Stomach (tissue), 9 donors: ENCODE measurements around the gene MT2A. TPM values are rescaled to one million over a fixed set of nuclear protein-coding genes. Genes with fewer than 3 reads are reported as not detected.

ENCODE experiments used
- DNase-seq, 2 donors: peaks; one replicate each; pipeline versions ENCODE4 v3.0.0 to v3.0.0-alpha.2; 2013 to 2019
- H3K27ac ChIP-seq, 5 donors: fragments of 200-600 bp in 4 of 5; sonication (generic) in 4 of 5; one replicate each; pipeline ENCODE4 v1.5.1; 2013 to 2019; ENCODE audit warnings: mild to moderate bottlenecking in 1 of 5, moderate library complexity in 1 of 5
- H3K27me3 ChIP-seq, 3 donors: fragments of 200-600 bp; sonication (generic); one replicate each; pipeline ENCODE4 v1.5.1; 2017 to 2019; ENCODE audit warnings: mixed run types in 1 of 3
- H3K36me3 ChIP-seq, 4 donors: fragments of 200-600 bp; sonication (generic); 1 replicate in 3 of 4; 2 replicates in 1 of 4; pipeline ENCODE4 v1.5.1; 2016 to 2019
- H3K4me1 ChIP-seq, 4 donors: fragments of 200-600 bp; sonication (generic); one replicate each; pipeline ENCODE4 v1.5.1; 2016 to 2019
- H3K4me3 ChIP-seq, 4 donors: fragments of 200-600 bp; sonication (generic) in 3 of 4; one replicate each; pipeline ENCODE4 v1.5.1; 2016 to 2019; ENCODE audit warnings: mild to moderate bottlenecking in 1 of 4
- H3K9me3 ChIP-seq, 4 donors: fragments of 200-600 bp; sonication (generic); one replicate each; pipeline ENCODE4 v1.5.1; 2016 to 2019
- CTCF ChIP-seq, 7 experiments: fragments of 450-650 bp in 4 of 7; fragments of 200-600 bp in 3 of 7; sonication (generic) in 3 of 7; IDR thresholded peaks; one replicate each; pipeline ENCODE4 v1.5.1; 2016 to 2019; ENCODE audit warnings: antibody characterized with exemption in 7 of 7, control low read depth in 2 of 7, mild to moderate bottlenecking in 1 of 7
- EP300 ChIP-seq: sonication (generic); formaldehyde crosslinking; IDR thresholded peaks from one replicate; pipeline ENCODE4 v1.6.1; 2017; ENCODE audit warnings: antibody characterized with exemption
- POLR2A ChIP-seq, 4 donors: fragments of 450-650 bp; IDR thresholded peaks; one replicate each; pipeline ENCODE4 v1.6.1; 2016; ENCODE audit warnings: antibody characterized with exemption in 4 of 4, control low read depth in 2 of 4, mild to moderate bottlenecking in 1 of 4, moderate library complexity in 1 of 4
- POLR2AphosphoS5 ChIP-seq, 3 donors: sonication (generic); formaldehyde crosslinking; IDR thresholded peaks; one replicate each; pipeline ENCODE4 v1.6.1; 2016; ENCODE audit warnings: antibody characterized with exemption in 3 of 3
- WGBS, 5 donors: extraction: QIAGEN DNeasy Blood & Tissue Kit in 3 of 5; methylation state at CpG; one replicate each; pipeline versions ENCODE4 v1.1.5 to v1.1.7; 2013 to 2018; 5-methylcytosine and 5-hydroxymethylcytosine counted together
- intact Hi-C: fragments of 100-400 bp; cut with DNase I; formaldehyde crosslinking; loops from one replicate; pipeline ENCODE4 v1.15.1; 2023; ENCODE audit warnings: low total_unique reads
- polyA plus RNA-seq, 3 donors: library from polyadenylated mRNA; stranded (reverse); fragments of 200-250 nt; gene quantifications; one replicate each; pipeline ENCODE4 v1.2.3, GENCODE V29; 2013
- total RNA-seq, 5 donors: library from RNA; depleted of rRNA; stranded (reverse); fragments of >200 nt; gene quantifications; one replicate each; pipeline versions ENCODE4 v1.1.0 to v1.2.3, GENCODE V29; 2014 to 2016
- donor health status: healthy with polysubstance abuse.
- donor health status: Bipolar disorder and iron deficiency.
- donor health status: healthy.

Gene MT2A
- total and polyA plus RNA-seq, 8 donors, result 38.8 to 1,839 (median 213) TPM

DNA sequence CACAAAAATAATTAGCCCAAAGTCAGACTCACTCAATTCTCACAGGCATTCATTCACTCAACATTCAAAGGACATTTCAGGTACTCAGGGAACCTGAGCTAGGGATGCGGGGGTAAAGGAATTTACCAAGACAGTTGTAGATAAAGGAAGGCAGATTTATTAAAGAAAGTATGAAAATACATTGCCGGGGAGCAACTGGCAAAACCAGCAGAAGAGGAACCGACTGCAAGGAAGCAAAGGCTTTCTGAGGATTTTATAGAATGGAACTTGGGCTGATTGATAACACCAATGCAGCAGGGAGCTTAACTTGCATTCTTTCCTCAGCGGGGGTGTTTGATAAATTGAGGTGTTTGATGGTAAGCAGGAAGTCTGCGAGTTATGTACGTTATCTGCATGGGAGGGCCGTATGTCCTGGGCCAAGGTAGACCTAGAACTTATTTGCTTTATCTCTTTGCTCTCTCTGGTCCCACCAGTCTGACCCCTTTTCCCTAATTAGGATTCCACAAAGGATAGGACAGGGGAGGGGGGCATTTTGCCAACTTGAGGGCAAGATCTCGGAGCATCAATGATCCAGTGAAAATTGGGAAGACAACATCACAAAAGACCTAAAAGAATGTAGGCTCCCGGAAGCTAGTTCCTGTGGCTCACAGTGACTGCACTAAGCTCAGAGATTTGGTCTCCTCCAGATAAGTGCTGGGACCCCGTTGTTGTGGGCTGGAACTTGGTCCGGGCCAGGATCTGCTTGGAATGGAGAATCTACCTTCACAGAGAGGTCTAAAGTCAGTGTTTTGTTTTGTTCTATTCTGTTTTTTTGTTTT, 24.8 kb upstream of the MT2A start:
- no peak overlapping the region for H3K27ac ChIP-seq
- TF ChIP-seq CTCF (IDR thresholded peaks at IDR 0.05) (no peak), POLR2AphosphoS5 (IDR thresholded peaks at IDR 0.05) (no peak), POLR2A (IDR thresholded peaks at IDR 0.05) (no peak), EP300 (no peak)
- peaks cover 0 to 31% (median 2%) of the 10 kb centered on the region in 3 donors for H3K27me3 ChIP-seq
- no peak for DNase-seq
- H3K9me3 ChIP-seq, result no peaks in the 10 kb centered on the region
- no peaks in the 10 kb centered on the region for H3K4me1 ChIP-seq
- 52 to 63% (median 59%) methylated on average over 10 to 11 of the region's 11 CpGs for WGBS, 5 donors
- no peaks in the 10 kb centered on the region for H3K36me3 ChIP-seq
- no peak overlapping the region for H3K4me3 ChIP-seq
- intact Hi-C loops, result loop anchor here (5.0 kb wide), 1 partner anchor 119 kb away; no protein-coding TSS in a partner anchor

- H3K4me3 ChIP-seq, result no peak overlapping the region
- TF ChIP-seq POLR2A (IDR thresholded peaks at IDR 0.05) (no peak), POLR2AphosphoS5 (IDR thresholded peaks at IDR 0.05) (no peak), CTCF (IDR thresholded peaks at IDR 0.05) (no peak), EP300 (no peak)
- intact Hi-C loops, result loop anchor here (5.0 kb wide), 1 partner anchor 118 kb away; no protein-coding TSS in a partner anchor
- no peak for DNase-seq
- no peak overlapping the region for H3K27ac ChIP-seq
- peaks cover 4 to 39% (median 10%) of the 10 kb centered on the region in 3 donors for H3K27me3 ChIP-seq
- no peaks in the 10 kb centered on the region for H3K9me3 ChIP-seq
- H3K36me3 ChIP-seq, result no peaks in the 10 kb centered on the region
- WGBS, 5 donors, result 81 to 95% (median 86%) methylated on average over 11 of the region's 11 CpGs
- H3K4me1 ChIP-seq, result peaks cover 2 to 5% (median 5%) of the 10 kb centered on the region in 4 donors
Measured at GRCh38 chr16:56584276-56584675, 24.1 kb upstream of the MT2A start.

DNA sequence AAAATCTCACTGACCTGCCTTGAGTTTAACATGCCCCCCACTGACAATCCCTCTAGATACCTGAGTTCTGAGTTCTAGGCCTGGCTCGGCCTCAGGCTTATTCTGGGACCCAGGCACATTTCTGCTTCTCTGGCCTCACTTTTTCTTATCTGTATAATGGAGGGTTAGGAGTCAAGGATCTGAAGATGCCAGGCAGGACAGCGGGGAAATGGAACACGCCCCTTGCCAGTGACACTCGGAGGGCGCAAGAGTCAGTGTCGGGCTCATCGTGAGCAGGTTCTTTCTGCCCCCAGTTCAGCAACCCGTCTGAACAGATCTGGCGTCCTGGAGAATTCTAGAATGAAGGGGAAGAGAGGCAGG, 19.6 kb upstream of the MT2A start:
- no peaks in the 10 kb centered on the region for H3K9me3 ChIP-seq
- intact Hi-C loops, result no loop called here
- peak overlapping the region; percentile 40 to 60 (median 43) for H3K4me3 ChIP-seq
- TF ChIP-seq POLR2A (IDR thresholded peaks at IDR 0.05) (no peak), CTCF (IDR thresholded peaks at IDR 0.05) (no peak), EP300 (no peak), POLR2AphosphoS5 (IDR thresholded peaks at IDR 0.05) (no peak)
- H3K4me1 ChIP-seq, result peaks cover 6 to 12% (median 12%) of the 10 kb centered on the region in 4 donors
- WGBS, 5 donors, result 32 to 40% (median 37%) methylated on average over 9 of the region's 9 CpGs
- no peak overlapping the region for H3K27ac ChIP-seq
- no peaks in the 10 kb centered on the region for H3K36me3 ChIP-seq
- no peak for DNase-seq
- H3K27me3 ChIP-seq, result peaks cover 4 to 60% (median 25%) of the 10 kb centered on the region in 3 donors

DNA sequence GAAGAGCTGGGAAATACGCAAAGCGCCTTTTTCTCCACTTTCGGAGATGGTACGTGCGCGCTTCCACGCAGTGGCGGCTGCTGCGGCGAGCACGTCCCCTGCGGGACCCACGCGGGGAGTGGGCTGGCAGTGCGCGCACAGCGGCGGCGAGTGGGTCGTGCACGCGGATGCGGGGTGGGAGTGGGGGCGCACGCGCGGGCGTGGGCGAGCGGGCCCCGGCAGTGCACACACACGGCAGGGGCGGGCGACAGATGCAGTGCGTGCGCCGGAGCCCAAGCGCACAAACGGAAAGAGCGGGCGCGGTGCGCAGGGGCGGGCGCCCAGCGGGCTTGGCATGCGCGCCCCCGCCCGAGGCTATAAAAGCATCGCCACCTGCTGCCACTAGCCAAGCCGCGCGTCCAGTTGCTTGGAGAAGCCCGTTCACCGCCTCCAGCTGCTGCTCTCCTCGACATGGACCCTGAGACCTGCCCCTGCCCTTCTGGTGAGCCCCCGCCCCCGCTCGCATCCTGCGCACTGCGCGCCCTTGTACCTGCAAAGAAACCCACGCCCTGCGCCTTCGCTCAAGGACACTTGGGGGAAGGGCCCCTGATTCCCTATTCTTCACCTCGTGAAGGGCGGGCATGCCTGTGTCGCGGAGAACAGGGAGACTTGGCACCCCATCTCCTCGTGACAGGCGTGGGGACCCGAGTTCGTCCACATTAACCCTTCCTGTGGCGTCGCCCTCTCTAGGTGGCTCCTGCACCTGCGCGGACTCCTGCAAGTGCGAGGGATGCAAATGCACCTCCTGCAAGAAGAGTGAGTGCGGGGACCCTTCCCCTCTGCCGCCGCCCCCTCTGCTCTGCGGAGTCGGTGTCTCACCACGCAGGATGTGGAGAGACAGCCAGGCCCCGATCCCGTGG, 19.0 kb upstream of the MT2A start, which contains the start of gene MT3:
Gene MT3, plus strand, starts transcription at position 388 of the 899 bp plus-strand sequence. Its CDS starts 63 bp downstream, at position 451.
- TF ChIP-seq CTCF (IDR thresholded peaks at IDR 0.05) (no peak), POLR2AphosphoS5 (IDR thresholded peaks at IDR 0.05) (no peak), EP300 (no peak), POLR2A (IDR thresholded peaks at IDR 0.05) (no peak)
- Histone ChIP-seq H3K27ac (no peak within 1 kb of the TSS), H3K4me3 (peak within 1 kb of the TSS; percentile 40 to 60 (median 43)), H3K4me1 (peaks cover 6 to 12% (median 12%) of the 10 kb centered on the region in 4 donors), H3K9me3 (no peaks in the 10 kb centered on the region), H3K27me3 (peaks cover 4 to 54% (median 25%) of the 10 kb centered on the region in 3 donors), H3K36me3 (no peaks in the 10 kb centered on the region)
- peak in 1 of 2 donors; percentile 61 for DNase-seq
- intact Hi-C loops, result no loop called here
- WGBS, 5 donors, result 0 to 6% (median 5%) methylated on average over 1 to 87 of the region's 87 CpGs
